Measurements from ENCODE around the gene FOXP2.

FOXP2 gene

GRCh38 chr7:114644455-114644854, 229.8 kb downstream of the FOXP2 start:
- H3K9ac ChIP-seq (ENCODE audit: low read length) = no peak overlapping the region
- DNase-seq (ENCODE audit: low read depth) = no peak
- H3K36me3 ChIP-seq (ENCODE audit: control insufficient read depth, insufficient read depth, low read length, severe bottlenecking) = no peaks in the 10 kb centered on the region
- H3K9me3 ChIP-seq (ENCODE audit: control insufficient read depth, low read length) = no peaks in the 10 kb centered on the region
- no peaks in the 10 kb centered on the region for H3K4me1 ChIP-seq (ENCODE audit: control insufficient read depth, insufficient read depth, low read length)
- no peak overlapping the region for H3K4me3 ChIP-seq (ENCODE audit: low read length)
- no peaks in the 10 kb centered on the region for H3K27me3 ChIP-seq (replicated peaks; ENCODE audit: control insufficient read depth, insufficient read depth, low read length)

GRCh38 chr7:114645451-114645850, 230.8 kb downstream of the FOXP2 start:
- DNase-seq (ENCODE audit: low read depth) = no peak
- no peaks in the 10 kb centered on the region for H3K27me3 ChIP-seq (replicated peaks; ENCODE audit: control insufficient read depth, insufficient read depth, low read length)
- no peaks in the 10 kb centered on the region for H3K36me3 ChIP-seq (ENCODE audit: control insufficient read depth, insufficient read depth, low read length, severe bottlenecking)
- no peaks in the 10 kb centered on the region for H3K9me3 ChIP-seq (ENCODE audit: control insufficient read depth, low read length)
- H3K4me3 ChIP-seq (ENCODE audit: low read length) = no peak overlapping the region
- no peak overlapping the region for H3K9ac ChIP-seq (ENCODE audit: low read length)
- no peaks in the 10 kb centered on the region for H3K4me1 ChIP-seq (ENCODE audit: control insufficient read depth, insufficient read depth, low read length)

- Histone ChIP-seq H3K9me3 (ENCODE audit: control insufficient read depth, low read length) (no peaks in the 10 kb centered on the region), H3K9ac (ENCODE audit: low read length) (no peak overlapping the region), H3K4me3 (ENCODE audit: low read length) (no peak overlapping the region), H3K36me3 (ENCODE audit: control insufficient read depth, insufficient read depth, low read length, severe bottlenecking) (no peaks in the 10 kb centered on the region), H3K4me1 (ENCODE audit: control insufficient read depth, insufficient read depth, low read length) (no peaks in the 10 kb centered on the region), H3K27me3 (replicated peaks; ENCODE audit: control insufficient read depth, insufficient read depth, low read length) (no peaks in the 10 kb centered on the region)
- no peak for DNase-seq (ENCODE audit: low read depth)
Observed at GRCh38 chr7:114647518-114647917, 232.9 kb downstream of the FOXP2 start.

GRCh38 chr7:114648117-114648516, 233.5 kb downstream of the FOXP2 start:
- H3K9me3 ChIP-seq (ENCODE audit: control insufficient read depth, low read length) = no peaks in the 10 kb centered on the region
- no peak overlapping the region for H3K4me3 ChIP-seq (ENCODE audit: low read length)
- DNase-seq (ENCODE audit: low read depth) = no peak
- H3K9ac ChIP-seq (ENCODE audit: low read length) = no peak overlapping the region
- no peaks in the 10 kb centered on the region for H3K36me3 ChIP-seq (ENCODE audit: control insufficient read depth, insufficient read depth, low read length, severe bottlenecking)
- no peaks in the 10 kb centered on the region for H3K27me3 ChIP-seq (replicated peaks; ENCODE audit: control insufficient read depth, insufficient read depth, low read length)
- H3K4me1 ChIP-seq (ENCODE audit: control insufficient read depth, insufficient read depth, low read length) = no peaks in the 10 kb centered on the region

GRCh38 chr7:114648680-114649079, 234.1 kb downstream of the FOXP2 start:
- no peaks in the 10 kb centered on the region for H3K36me3 ChIP-seq (ENCODE audit: control insufficient read depth, insufficient read depth, low read length, severe bottlenecking)
- H3K9me3 ChIP-seq (ENCODE audit: control insufficient read depth, low read length) = no peaks in the 10 kb centered on the region
- no peak for DNase-seq (ENCODE audit: low read depth)
- H3K4me3 ChIP-seq (ENCODE audit: low read length) = no peak overlapping the region
- H3K9ac ChIP-seq (ENCODE audit: low read length) = no peak overlapping the region
- H3K4me1 ChIP-seq (ENCODE audit: control insufficient read depth, insufficient read depth, low read length) = no peaks in the 10 kb centered on the region
- H3K27me3 ChIP-seq (replicated peaks; ENCODE audit: control insufficient read depth, insufficient read depth, low read length) = no peaks in the 10 kb centered on the region

- Histone ChIP-seq H3K9me3 (ENCODE audit: control insufficient read depth, low read length) (no peaks in the 10 kb centered on the region), H3K36me3 (ENCODE audit: control insufficient read depth, insufficient read depth, low read length, severe bottlenecking) (peaks cover 7% of the 10 kb centered on the region), H3K4me1 (ENCODE audit: control insufficient read depth, insufficient read depth, low read length) (no peaks in the 10 kb centered on the region), H3K4me3 (ENCODE audit: low read length) (no peak overlapping the region), H3K27me3 (replicated peaks; ENCODE audit: control insufficient read depth, insufficient read depth, low read length) (no peaks in the 10 kb centered on the region), H3K9ac (ENCODE audit: low read length) (no peak overlapping the region)
- no peak for DNase-seq (ENCODE audit: low read depth)
Observed at GRCh38 chr7:114649689-114650088, 235.1 kb downstream of the FOXP2 start.

- no peak overlapping the region for H3K9ac ChIP-seq (ENCODE audit: low read length)
- H3K9me3 ChIP-seq (ENCODE audit: control insufficient read depth, low read length) = no peaks in the 10 kb centered on the region
- DNase-seq (ENCODE audit: low read depth) = no peak
- peaks cover 8% of the 10 kb centered on the region for H3K36me3 ChIP-seq (ENCODE audit: control insufficient read depth, insufficient read depth, low read length, severe bottlenecking)
- no peaks in the 10 kb centered on the region for H3K27me3 ChIP-seq (replicated peaks; ENCODE audit: control insufficient read depth, insufficient read depth, low read length)
- no peaks in the 10 kb centered on the region for H3K4me1 ChIP-seq (ENCODE audit: control insufficient read depth, insufficient read depth, low read length)
- no peak overlapping the region for H3K4me3 ChIP-seq (ENCODE audit: low read length)
Observed at GRCh38 chr7:114650491-114650890, 235.9 kb downstream of the FOXP2 start.

- no peak for DNase-seq (ENCODE audit: low read depth)
Observed at GRCh38 chr7:114652041-114652440, 237.4 kb downstream of the FOXP2 start.

GRCh38 chr7:114653364-114654088, 238.9 kb downstream of the FOXP2 start:
- peaks cover 8% of the 10 kb centered on the region for H3K4me1 ChIP-seq (ENCODE audit: control insufficient read depth, insufficient read depth, low read length)
- no peak overlapping the region for H3K9ac ChIP-seq (ENCODE audit: low read length)
- no peak for DNase-seq (ENCODE audit: low read depth)
- H3K27me3 ChIP-seq (replicated peaks; ENCODE audit: control insufficient read depth, insufficient read depth, low read length) = no peaks in the 10 kb centered on the region
- H3K4me3 ChIP-seq (ENCODE audit: low read length) = no peak overlapping the region
- no peaks in the 10 kb centered on the region for H3K9me3 ChIP-seq (ENCODE audit: control insufficient read depth, low read length)
- peaks cover 8% of the 10 kb centered on the region for H3K36me3 ChIP-seq (ENCODE audit: control insufficient read depth, insufficient read depth, low read length, severe bottlenecking)

More at GRCh38 chr7:114652041-114652440, 237.4 kb downstream of the FOXP2 start:
- Histone ChIP-seq H3K9ac (ENCODE audit: low read length) (no peak overlapping the region), H3K9me3 (ENCODE audit: control insufficient read depth, low read length) (no peaks in the 10 kb centered on the region), H3K4me1 (ENCODE audit: control insufficient read depth, insufficient read depth, low read length) (peaks cover 1% of the 10 kb centered on the region), H3K27me3 (replicated peaks; ENCODE audit: control insufficient read depth, insufficient read depth, low read length) (no peaks in the 10 kb centered on the region), H3K36me3 (ENCODE audit: control insufficient read depth, insufficient read depth, low read length, severe bottlenecking) (peaks cover 8% of the 10 kb centered on the region), H3K4me3 (ENCODE audit: low read length) (no peak overlapping the region)

GRCh38 chr7:114656466-114656865, 241.9 kb downstream of the FOXP2 start:
- Histone ChIP-seq H3K4me1 (ENCODE audit: control insufficient read depth, insufficient read depth, low read length) (peaks cover 10% of the 10 kb centered on the region), H3K36me3 (ENCODE audit: control insufficient read depth, insufficient read depth, low read length, severe bottlenecking) (peaks cover 8% of the 10 kb centered on the region), H3K4me3 (ENCODE audit: low read length) (no peak overlapping the region), H3K9me3 (ENCODE audit: control insufficient read depth, low read length) (no peaks in the 10 kb centered on the region), H3K9ac (ENCODE audit: low read length) (no peak overlapping the region), H3K27me3 (replicated peaks; ENCODE audit: control insufficient read depth, insufficient read depth, low read length) (no peaks in the 10 kb centered on the region)
- DNase-seq (ENCODE audit: low read depth) = no peak

- Histone ChIP-seq H3K9me3 (ENCODE audit: control insufficient read depth, low read length) (no peaks in the 10 kb centered on the region), H3K36me3 (ENCODE audit: control insufficient read depth, insufficient read depth, low read length, severe bottlenecking) (peaks cover 8% of the 10 kb centered on the region), H3K9ac (ENCODE audit: low read length) (no peak overlapping the region), H3K27me3 (replicated peaks; ENCODE audit: control insufficient read depth, insufficient read depth, low read length) (no peaks in the 10 kb centered on the region), H3K4me3 (ENCODE audit: low read length) (no peak overlapping the region), H3K4me1 (ENCODE audit: control insufficient read depth, insufficient read depth, low read length) (peaks cover 17% of the 10 kb centered on the region)
- DNase-seq (ENCODE audit: low read depth) = no peak
Observed at GRCh38 chr7:114657279-114657678, 242.7 kb downstream of the FOXP2 start.

GRCh38 chr7:114658216-114658615, 243.6 kb downstream of the FOXP2 start:
- no peak overlapping the region for H3K9ac ChIP-seq (ENCODE audit: low read length)
- no peaks in the 10 kb centered on the region for H3K27me3 ChIP-seq (replicated peaks; ENCODE audit: control insufficient read depth, insufficient read depth, low read length)
- H3K4me3 ChIP-seq (ENCODE audit: low read length) = no peak overlapping the region
- no peaks in the 10 kb centered on the region for H3K9me3 ChIP-seq (ENCODE audit: control insufficient read depth, low read length)
- peaks cover 17% of the 10 kb centered on the region for H3K4me1 ChIP-seq (ENCODE audit: control insufficient read depth, insufficient read depth, low read length)
- DNase-seq (ENCODE audit: low read depth) = no peak
- H3K36me3 ChIP-seq (ENCODE audit: control insufficient read depth, insufficient read depth, low read length, severe bottlenecking) = peaks cover 8% of the 10 kb centered on the region
